Measurements from ENCODE around the gene EXOC7.

EXOC7 gene

DNA sequence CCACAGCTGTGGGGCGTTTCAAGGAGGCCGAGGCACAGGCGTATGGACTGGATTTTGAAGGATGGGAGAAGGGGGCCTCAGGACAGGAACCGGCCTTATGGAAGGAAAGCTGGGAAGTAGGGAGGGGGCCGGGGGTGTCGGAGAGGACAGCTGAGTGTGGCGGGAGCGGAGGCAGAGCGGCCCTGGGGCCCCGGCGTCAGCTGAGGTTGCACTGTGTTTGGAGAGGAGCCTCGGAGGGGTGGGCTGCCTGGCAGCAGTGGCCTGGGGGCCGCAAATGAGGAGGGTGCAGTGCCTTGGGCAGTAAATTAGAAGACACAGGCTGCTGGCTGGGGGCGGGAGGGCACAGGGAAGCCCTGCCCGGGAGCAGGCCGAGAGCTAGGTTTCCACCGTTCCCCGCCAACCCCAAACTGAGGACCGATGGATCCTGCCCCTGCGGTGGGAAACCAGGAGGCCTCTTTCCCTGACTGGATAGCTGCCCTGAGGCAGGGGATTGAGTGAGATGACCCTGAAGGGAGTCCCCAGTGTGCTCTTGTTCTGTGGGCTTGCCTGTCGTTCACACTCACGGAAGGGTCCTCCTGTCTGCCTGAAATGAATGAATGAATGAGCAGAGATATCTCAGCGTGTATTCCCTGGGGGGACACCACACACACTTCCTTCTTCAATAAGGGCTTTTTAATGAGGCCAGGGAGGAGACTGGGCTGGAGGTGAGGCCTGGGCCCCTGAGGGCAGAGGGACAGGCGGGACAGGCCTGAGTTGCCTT, 19.0 kb upstream of the EXOC7 start:
- no peak for DNase-seq (ENCODE audit: low read depth in 2 of 2)

- no peak for DNase-seq (ENCODE audit: low read depth in 2 of 2)
These were observed 18.4 kb upstream of the EXOC7 start for GRCh38 chr17:76121932-76122430.

DNA sequence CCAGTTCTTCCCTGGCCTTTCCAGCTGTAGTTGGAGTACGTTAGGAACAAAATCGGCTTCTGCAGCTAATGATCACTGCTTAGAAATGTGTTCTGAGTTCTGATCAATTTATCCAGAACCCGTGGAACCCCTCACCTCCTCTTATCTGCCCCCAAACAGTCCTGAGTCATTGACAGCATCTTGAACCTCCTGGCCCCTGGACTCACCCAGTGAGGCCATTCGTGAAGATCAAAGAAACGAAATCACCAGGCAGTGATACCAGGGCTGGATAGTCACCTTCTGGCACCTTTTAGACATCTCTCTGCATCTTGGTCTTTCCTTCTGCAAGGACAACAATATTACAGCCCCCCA, 17.0 kb upstream of the EXOC7 start:
- no peak for DNase-seq (ENCODE audit: low read depth in 2 of 2)

DNA sequence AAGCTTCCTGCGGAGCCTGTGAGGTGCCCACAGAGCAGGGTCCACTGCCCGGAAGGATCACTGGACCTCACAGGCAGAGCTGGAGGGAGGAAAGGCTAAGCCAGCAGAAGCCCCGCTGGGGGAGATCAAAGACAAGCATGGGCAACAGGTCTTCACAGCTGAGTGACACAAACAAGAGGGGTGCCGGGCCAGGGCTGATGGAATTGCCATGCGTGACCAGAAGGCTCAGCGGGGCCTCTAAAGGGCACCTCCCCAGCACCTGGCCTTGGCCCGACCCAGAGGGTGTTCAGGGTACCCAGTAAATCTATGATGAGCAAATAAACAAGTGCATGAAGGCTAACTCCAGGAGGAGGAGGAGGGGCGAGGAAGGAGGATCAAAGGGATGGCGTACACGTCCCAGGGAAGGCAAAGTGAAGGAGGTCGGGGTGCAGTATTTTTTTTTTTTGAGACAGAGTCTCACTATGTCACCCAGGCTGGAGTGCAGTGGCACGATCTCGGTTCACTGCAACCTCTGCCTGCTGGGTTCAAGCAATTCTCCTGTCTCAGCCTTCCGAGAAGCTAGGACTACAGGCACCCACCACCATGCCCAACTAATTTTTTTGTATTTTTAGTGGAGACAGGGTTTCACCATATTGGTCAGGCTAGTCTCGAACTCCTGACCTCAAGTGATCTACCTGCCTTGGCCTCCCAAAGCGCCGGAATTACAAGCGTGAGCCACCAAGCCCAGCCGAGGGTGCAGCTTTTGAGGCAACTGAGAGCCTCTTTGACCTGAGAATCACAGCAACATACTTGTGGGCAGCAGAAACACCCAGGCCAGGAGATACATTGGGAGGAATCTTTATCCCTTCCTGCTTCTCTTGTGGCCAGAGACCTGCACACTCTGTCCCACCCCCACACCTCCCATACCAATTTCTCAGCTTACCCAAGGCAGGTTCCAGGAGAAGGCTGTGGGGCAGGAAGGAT, 16.1 kb upstream of the EXOC7 start:
- no peak for DNase-seq (ENCODE audit: low read depth in 2 of 2)

- DNase-seq (ENCODE audit: low read depth in 2 of 2) = no peak
These were observed 11.7 kb upstream of the EXOC7 start for GRCh38 chr17:76115138-76115754.

DNA sequence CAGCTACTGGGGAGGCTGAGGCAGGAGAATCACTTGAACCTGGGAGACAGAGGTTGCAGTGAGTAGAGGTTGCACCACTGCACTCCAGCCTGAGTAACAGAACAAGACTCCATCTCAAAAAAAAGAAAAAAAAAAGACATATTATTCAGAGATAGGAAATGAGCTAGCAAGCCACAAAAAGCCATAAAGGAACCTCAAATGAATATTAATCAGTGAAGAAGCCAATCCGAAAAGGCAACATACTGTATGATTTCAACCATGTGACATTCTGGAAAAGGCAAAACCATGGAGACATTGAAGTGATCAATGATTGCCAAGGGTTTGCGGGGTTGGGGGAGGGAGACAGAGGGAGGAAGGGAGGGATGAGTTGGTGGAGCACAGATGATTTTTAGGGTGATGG, 8.4 kb upstream of the EXOC7 start:
- peak; percentile 35 to 39 for DNase-seq (ENCODE audit: low read depth in 2 of 2)

DNA sequence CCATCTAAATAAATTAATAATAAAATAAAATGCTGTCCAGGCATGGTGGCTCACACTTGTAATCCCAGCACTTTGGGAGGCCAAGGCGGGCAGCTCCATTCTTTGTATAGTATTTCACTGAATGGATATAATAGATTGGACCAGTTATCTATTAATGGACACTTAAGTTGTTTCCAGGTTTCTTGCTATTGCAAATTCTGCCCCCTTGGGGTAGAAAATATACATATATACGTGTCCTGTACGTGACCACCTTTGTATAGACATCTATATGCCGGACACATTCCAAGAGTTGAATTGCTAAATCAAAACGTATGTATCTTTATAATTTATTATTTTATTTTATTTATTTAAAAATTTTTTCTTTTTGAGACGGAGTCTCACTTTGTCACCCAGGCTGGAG, 3.9 kb upstream of the EXOC7 start:
- no peak for DNase-seq (ENCODE audit: low read depth in 2 of 2)

- DNase-seq (ENCODE audit: low read depth in 2 of 2) = peak; percentile 58 to 59
These were observed 3.1 kb upstream of the EXOC7 start for GRCh38 chr17:76106703-76107102.

- DNase-seq (ENCODE audit: low read depth in 2 of 2) = no peak
These were observed 1.3 kb upstream of the EXOC7 start for GRCh38 chr17:76104896-76105231.

- DNase-seq (ENCODE audit: low read depth in 2 of 2) = no peak
These were observed 731 bp upstream of the EXOC7 start for GRCh38 chr17:76104140-76104895.

DNA sequence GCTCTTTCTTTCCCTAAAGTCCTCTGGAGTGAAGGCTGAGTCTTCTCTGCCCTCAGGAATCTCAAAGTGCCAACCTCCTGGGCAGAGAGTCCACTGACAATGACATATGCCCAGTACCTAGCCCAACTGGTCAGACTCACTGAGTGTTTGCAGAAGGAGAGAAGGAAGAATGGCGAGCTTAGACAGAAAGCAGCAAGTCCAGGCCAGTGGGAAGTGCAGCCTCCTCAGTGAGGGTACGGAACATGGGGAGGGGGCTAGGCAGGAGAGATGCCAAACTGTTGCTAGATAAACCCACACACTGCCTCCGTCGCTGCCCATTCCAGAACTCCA, 678 bp downstream of the EXOC7 start:
- DNase-seq (ENCODE audit: low read depth in 2 of 2) = no peak

GRCh38 chr17:76097716-76098295, 5.8 kb downstream of the EXOC7 start:
- DNase-seq (ENCODE audit: low read depth in 2 of 2) = no peak

- no peak for DNase-seq (ENCODE audit: low read depth in 2 of 2)
These were observed 7.6 kb downstream of the EXOC7 start for GRCh38 chr17:76095943-76096342.

DNA sequence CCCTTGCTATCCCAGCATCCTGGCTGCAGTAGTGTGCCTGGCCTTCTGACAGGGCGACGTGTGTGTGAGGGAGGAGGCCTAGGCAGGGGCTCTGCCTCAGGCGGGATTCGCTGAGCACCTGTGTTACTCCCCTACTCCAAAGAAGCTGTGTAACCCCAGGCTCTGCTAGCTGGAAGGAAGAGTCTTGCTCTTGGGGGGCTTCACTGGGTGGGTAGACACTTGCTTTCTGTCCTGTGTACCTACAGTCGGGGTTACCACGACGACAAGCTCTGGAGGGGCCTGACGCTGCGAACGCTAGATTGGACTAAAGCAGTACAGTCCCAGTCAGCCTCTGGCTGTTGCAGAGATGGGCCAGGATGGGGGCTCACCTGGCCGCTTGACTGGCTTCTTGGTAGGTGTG, 9.5 kb downstream of the EXOC7 start:
- DNase-seq (ENCODE audit: low read depth in 2 of 2) = no peak

GRCh38 chr17:76092526-76093413, 10.8 kb downstream of the EXOC7 start:
- DNase-seq (ENCODE audit: low read depth in 2 of 2) = no peak

DNA sequence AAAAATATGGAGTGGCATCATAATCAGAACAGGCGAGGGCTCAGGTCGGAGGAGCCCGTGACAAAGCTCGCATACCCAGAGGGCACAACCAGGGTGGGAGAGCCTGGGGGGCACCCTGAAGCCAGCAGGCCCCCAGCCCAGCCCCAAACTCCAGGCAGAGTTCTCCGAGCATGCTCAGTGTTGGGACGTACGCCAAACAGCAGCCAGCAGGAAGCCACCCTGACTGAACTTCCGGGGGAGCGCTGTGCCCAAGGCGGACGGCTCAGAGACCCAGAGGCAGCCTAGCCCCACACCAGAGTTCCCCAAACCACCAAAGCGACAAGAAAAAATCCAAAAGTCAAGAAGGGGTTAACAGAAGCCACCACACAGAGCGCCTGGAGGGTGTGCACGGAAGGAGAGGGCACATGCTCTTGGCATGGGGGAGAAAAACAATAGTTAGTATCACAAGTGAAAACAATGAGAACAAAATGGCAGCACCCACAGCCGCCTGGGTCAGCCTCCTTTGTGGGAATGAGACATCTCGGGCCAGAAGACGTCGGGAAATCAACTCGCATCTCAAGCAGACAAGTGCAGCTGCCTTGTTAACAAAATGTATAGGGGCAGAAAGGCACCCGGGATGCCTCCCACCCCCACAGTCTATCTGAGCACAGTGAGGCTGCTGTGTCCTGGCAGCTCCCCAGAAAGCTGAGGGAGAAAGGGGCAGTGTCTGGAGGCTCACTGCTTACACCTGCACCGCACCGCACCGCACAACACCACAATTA, 11.9 kb downstream of the EXOC7 start:
- DNase-seq (ENCODE audit: low read depth in 2 of 2) = no peak

DNA sequence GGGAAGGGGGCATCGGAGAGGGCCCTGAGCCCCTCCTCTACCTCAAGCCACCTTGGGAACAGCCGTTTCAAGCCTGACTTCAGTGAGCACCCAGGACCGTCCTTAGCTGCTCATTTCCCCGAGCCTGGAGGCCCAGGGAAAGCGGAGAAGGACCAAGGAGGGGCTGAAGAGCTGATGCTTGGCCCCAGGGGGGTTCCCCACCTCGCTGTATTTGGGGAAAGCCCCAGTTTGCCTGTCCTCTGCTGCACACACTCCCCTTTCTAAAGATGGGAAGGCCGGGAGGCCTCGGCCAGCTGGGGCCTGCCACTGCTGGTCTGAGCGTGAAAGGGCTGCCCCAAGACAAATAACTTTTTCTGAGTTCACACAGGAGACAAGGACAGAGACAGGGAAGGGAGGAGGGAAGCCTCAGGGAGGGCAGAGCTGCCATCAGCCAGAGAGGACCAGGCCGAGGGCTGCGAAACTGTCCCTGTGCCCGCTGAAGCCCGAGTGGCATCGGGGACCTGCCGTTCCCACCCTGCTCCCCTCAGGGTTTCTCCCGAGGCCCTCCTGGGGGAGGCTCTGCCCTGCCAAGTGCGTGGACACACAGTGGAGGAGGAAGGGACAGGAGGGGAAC, 13.0 kb downstream of the EXOC7 start:
- no peak for DNase-seq (ENCODE audit: low read depth in 2 of 2)

- DNase-seq (ENCODE audit: low read depth in 2 of 2) = no peak
These were observed 13.7 kb downstream of the EXOC7 start for GRCh38 chr17:76089680-76090516.

Data from fibroblast of skin of left biceps (primary cell).